SU-DHL-6 (cell line): ENCODE measurements around the gene KCNF1.

Experiments used
- CTCF ChIP-seq: fragments of 200-600 bp; sonication (generic); IDR thresholded peaks from one replicate; pipeline ENCODE4 v1.5.1; 2017; ENCODE audit warnings: antibody characterized with exemption, mild to moderate bottlenecking, low read length, moderate library complexity; ENCODE audit not compliant: insufficient read depth, poor library complexity, severe bottlenecking
- EZH2phosphoT487 ChIP-seq: fragments of 200-600 bp; sonication (generic), shearing (Covaris generic); conservative IDR thresholded peaks from 2 replicates; pipeline ENCODE4 v1.6.1; 2018; ENCODE audit warnings: mild to moderate bottlenecking, antibody characterized with exemption, low read length, moderate library complexity, mixed read lengths

- no peak for TF ChIP-seq CTCF
- TF ChIP-seq EZH2phosphoT487 = no peak
Observed at GRCh38 chr2:10890706-10891270, 20.9 kb upstream of the KCNF1 start.
